K562 (cell line): Measurements from ENCODE around the gene LIX1L. TPM values are rescaled to one million over a fixed set of nuclear protein-coding genes. Genes with fewer than 3 reads are reported as not detected.

Source experiments
- BHLHE40 ChIP-seq: IDR thresholded peaks from 2 replicates; pipeline ENCODE4 v1.6.1; 2011; ENCODE audit warnings: low read length, improper control_type of control experiment
- CREM ChIP-seq: IDR thresholded peaks from 2 replicates; pipeline ENCODE4 v1.6.1; 2014; ENCODE audit warnings: antibody characterized with exemption, low read depth
- ETS1 ChIP-seq: conservative IDR thresholded peaks from 2 replicates; pipeline ENCODE4 v1.6.1; 2011; ENCODE audit warnings: low read depth, mild to moderate bottlenecking, low read length; ENCODE audit not compliant: control insufficient read depth
- EWSR1 ChIP-seq: fragments of 450-650 bp; IDR thresholded peaks from 2 replicates; pipeline ENCODE4 v1.6.1; 2018; ENCODE audit warnings: borderline replicate concordance, mild to moderate bottlenecking, low read depth, moderate library complexity; ENCODE audit not compliant: partially characterized antibody
- L3MBTL2 ChIP-seq: fragments of 450-650 bp; IDR thresholded peaks from 2 replicates; pipeline ENCODE4 v1.6.1; 2016; ENCODE audit warnings: mild to moderate bottlenecking, moderate library complexity
- MTA3 ChIP-seq: fragments of 450-650 bp; formaldehyde crosslinking; IDR thresholded peaks from 2 replicates; pipeline ENCODE4 v1.6.1; 2017; ENCODE audit warnings: mild to moderate bottlenecking, borderline replicate concordance
- POLR2AphosphoS5 ChIP-seq: IDR thresholded peaks from 2 replicates; pipeline ENCODE4 v1.6.1; 2011; ENCODE audit warnings: mild to moderate bottlenecking, low read depth, low read length, moderate library complexity; ENCODE audit not compliant: control insufficient read depth, insufficient read depth
- RFX5 ChIP-seq: IDR thresholded peaks from 2 replicates; pipeline ENCODE4 v1.6.1; 2011; ENCODE audit warnings: low read depth, mild to moderate bottlenecking, improper control_type of control experiment, low read length
- XRCC4 ChIP-seq: IDR thresholded peaks from one replicate; pipeline ENCODE4 v1.6.1; 2011; ENCODE audit not compliant: insufficient read depth, insufficient read length; ENCODE audit errors: extremely low read depth
- XRCC5 ChIP-seq: fragments of 200-400 bp; formaldehyde crosslinking; IDR thresholded peaks from 2 replicates; pipeline ENCODE4 v1.6.1; 2017; ENCODE audit warnings: low read depth, mild to moderate bottlenecking, low read length
- ZBTB2 ChIP-seq: fragments of 450-650 bp; IDR thresholded peaks from 2 replicates; pipeline ENCODE4 v1.6.1; 2016; ENCODE audit warnings: antibody characterized with exemption
- ZKSCAN8 ChIP-seq: fragments of 200-800 bp; sonication (Bioruptor generic); IDR thresholded peaks from 2 replicates; pipeline ENCODE4 v1.6.1; 2016; ENCODE audit warnings: missing genetic modification characterization, missing compliant biosample characterization
- ZNF57 ChIP-seq: fragments of 450-650 bp; formaldehyde crosslinking; IDR thresholded peaks from 2 replicates; pipeline ENCODE4 v1.4.0; 2020; ENCODE audit warnings: mild to moderate bottlenecking, moderate library complexity
- ZNF717 ChIP-seq: fragments of 250-450 bp; sonication (Bioruptor Pico); IDR thresholded peaks from 2 replicates; pipeline ENCODE4 v1.5.0; 2021
- polyA plus RNA-seq, 8 experiments: library from polyadenylated mRNA; depleted of rRNA in 4 of 8; stranded (reverse) in 5 of 8; unstranded in 3 of 8; fragments of >200 nt; fragmentation: Nextera tagmentation in 2 of 8; fragmentation: Illumina TruSeq in 1 of 8; extraction: Ambion mirVana in 2 of 8; extraction: Trizol in 1 of 8; gene quantifications; 2 replicates each; pipeline versions ENCODE4 v1.2.1 to v1.2.3, GENCODE V29; 2011 to 2014; ENCODE audit warnings: inconsistent platforms in 1 of 8, missing spikeins in 1 of 8
- total RNA-seq, 7 experiments: library from RNA; depleted of rRNA in 6 of 7; stranded (reverse); fragments of >200 nt in 6 of 7; fragmentation: Illumina TruSeq in 2 of 7; extraction: Trizol in 2 of 7; gene quantifications; 2 replicates each; pipeline versions ENCODE4 v1.2.1 to v1.2.3, GENCODE V29; 2011 to 2021; ENCODE audit warnings: low replicate concordance in 1 of 7
- TF ChIP-seq, protein P1 (sequence below): sonication (generic); formaldehyde crosslinking; IDR thresholded peaks from 2 replicates; pipeline ENCODE4 v1.8.0; 2023; ENCODE audit warnings: mild to moderate bottlenecking, missing genetic modification reagents

LIX1L gene
- total and polyA plus RNA-seq, 9 of the 15 experiments (the other 6 are each of a cell fraction or from before 2014, with no cell fraction given) = 4.6 to 26.5 (median 12.5) TPM

DNA sequence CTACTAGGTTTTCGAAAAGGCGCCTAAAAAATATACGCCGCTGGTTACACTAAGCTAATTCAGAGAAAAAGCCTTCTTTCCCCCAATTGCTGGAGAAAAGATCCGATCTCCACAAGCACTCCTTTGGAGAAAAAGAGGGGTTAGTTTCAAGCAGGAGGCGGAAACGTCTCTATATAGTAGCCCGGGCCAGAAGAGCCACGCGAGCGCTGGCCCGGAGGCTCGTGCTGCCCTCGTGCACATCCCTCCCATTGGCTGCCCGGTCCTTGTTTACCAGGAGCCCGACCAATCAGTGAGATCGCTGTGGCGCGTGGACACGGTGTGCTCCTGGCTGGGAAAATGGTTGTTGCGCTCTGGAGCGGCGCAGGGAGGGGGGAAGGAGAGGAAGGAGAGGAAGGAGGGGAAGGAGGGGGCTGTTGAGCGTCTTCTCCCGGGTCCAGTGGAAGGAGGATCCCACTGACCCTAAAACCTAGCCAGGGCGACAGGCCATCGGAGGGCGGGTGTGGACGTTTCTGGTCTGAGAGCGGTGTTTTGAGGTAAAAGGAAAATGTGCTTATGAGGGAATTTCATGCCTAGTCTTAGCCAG lies 38.7 kb upstream of the LIX1L start, which contains the start of gene TXNIP (continued):
- TF ChIP-seq XRCC5 = no peak
- TF ChIP-seq ZKSCAN8 = no peak; the same call in 1 of the 2 replicates
- peak; percentile 72; the same call in 1 of the 2 replicates for TF ChIP-seq ZBTB2
- TF ChIP-seq ZNF57 (CRISPR knock-in tag) = no peak
- TF ChIP-seq L3MBTL2 = no peak; the same call in 1 of the 2 replicates
- TF ChIP-seq EWSR1 = no peak
- TF ChIP-seq ZNF717 (CRISPR knock-in tag) = no peak
- TF ChIP-seq, protein P1, sequence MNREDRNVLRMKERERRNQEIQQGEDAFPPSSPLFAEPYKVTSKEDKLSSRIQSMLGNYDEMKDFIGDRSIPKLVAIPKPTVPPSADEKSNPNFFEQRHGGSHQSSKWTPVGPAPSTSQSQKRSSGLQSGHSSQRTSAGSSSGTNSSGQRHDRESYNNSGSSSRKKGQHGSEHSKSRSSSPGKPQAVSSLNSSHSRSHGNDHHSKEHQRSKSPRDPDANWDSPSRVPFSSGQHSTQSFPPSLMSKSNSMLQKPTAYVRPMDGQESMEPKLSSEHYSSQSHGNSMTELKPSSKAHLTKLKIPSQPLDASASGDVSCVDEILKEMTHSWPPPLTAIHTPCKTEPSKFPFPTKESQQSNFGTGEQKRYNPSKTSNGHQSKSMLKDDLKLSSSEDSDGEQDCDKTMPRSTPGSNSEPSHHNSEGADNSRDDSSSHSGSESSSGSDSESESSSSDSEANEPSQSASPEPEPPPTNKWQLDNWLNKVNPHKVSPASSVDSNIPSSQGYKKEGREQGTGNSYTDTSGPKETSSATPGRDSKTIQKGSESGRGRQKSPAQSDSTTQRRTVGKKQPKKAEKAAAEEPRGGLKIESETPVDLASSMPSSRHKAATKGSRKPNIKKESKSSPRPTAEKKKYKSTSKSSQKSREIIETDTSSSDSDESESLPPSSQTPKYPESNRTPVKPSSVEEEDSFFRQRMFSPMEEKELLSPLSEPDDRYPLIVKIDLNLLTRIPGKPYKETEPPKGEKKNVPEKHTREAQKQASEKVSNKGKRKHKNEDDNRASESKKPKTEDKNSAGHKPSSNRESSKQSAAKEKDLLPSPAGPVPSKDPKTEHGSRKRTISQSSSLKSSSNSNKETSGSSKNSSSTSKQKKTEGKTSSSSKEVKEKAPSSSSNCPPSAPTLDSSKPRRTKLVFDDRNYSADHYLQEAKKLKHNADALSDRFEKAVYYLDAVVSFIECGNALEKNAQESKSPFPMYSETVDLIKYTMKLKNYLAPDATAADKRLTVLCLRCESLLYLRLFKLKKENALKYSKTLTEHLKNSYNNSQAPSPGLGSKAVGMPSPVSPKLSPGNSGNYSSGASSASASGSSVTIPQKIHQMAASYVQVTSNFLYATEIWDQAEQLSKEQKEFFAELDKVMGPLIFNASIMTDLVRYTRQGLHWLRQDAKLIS (CRISPR knock-in tag) = no peak; the same call in none of the 2 replicates
- TF ChIP-seq ETS1 = no peak
- TF ChIP-seq MTA3 = peak; percentile 99
- TF ChIP-seq POLR2AphosphoS5 = peak; percentile 99
- no peak for TF ChIP-seq XRCC4
- TF ChIP-seq BHLHE40 = peak; percentile 61
- peak; percentile 72 for TF ChIP-seq CREM
- TF ChIP-seq RFX5 = no peak
